ENCODE data around the gene SNX18. TPM values are rescaled to one million over a fixed set of nuclear protein-coding genes. Genes with fewer than 3 reads are reported as not detected.

SNX18 gene
- total and polyA plus RNA-seq, 4 donors, result 5.5 to 43.4 (median 35.0) TPM

DNA sequence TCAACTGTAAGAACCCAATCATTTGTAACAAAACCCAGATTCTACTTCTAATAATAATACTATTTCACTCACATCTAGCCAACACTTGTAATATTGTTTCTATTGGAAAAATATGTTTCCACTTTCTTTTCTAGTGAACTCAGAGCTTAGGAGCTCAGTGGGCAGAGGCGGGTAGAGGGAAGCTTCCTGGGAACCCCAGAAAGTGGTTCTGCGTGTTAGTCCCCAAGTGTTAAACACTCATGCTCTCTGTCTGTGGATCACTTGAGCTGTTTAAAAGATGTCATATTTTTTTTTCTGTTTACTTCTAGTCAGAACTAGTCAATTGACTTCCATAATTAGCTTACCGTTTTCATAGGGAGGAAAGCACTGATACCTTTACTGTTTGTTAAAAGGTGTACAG, 20.6 kb downstream of the SNX18 start:
- DNase-seq, result no peak
- Histone ChIP-seq H3K9me3 (ENCODE audit: control insufficient read depth in 4 of 4, insufficient read depth in 3 of 4, low read length in 3 of 4) (no peaks in the 10 kb centered on the region), H3K9ac (ENCODE audit: insufficient read depth in 1 of 2, low read length in 2 of 2) (no peak overlapping the region), H3K27ac (ENCODE audit: low read depth in 1 of 2, low read length in 1 of 2) (no peak overlapping the region), H3K36me3 (ENCODE audit: control insufficient read depth in 4 of 4, insufficient read depth in 4 of 4, low read length in 4 of 4) (peaks cover 0 to 3% (median under 1%) of the 10 kb centered on the region in 4 donors), H3K27me3 (ENCODE audit: control insufficient read depth in 3 of 3, insufficient read depth in 3 of 3, low read length in 2 of 3) (no peaks in the 10 kb centered on the region), H3K4me1 (ENCODE audit: control insufficient read depth in 5 of 5, insufficient read depth in 5 of 5, low read length in 5 of 5) (peaks cover 11 to 25% (median 20%) of the 10 kb centered on the region in 5 donors), H3K4me3 (no peak overlapping the region)
- 67 to 69% methylated on average over 3 of the region's 3 CpGs for WGBS, 2 donors
- no peak for ATAC-seq (ENCODE audit: insufficient read depth, low FRiP score)
- TF ChIP-seq, protein P1, sequence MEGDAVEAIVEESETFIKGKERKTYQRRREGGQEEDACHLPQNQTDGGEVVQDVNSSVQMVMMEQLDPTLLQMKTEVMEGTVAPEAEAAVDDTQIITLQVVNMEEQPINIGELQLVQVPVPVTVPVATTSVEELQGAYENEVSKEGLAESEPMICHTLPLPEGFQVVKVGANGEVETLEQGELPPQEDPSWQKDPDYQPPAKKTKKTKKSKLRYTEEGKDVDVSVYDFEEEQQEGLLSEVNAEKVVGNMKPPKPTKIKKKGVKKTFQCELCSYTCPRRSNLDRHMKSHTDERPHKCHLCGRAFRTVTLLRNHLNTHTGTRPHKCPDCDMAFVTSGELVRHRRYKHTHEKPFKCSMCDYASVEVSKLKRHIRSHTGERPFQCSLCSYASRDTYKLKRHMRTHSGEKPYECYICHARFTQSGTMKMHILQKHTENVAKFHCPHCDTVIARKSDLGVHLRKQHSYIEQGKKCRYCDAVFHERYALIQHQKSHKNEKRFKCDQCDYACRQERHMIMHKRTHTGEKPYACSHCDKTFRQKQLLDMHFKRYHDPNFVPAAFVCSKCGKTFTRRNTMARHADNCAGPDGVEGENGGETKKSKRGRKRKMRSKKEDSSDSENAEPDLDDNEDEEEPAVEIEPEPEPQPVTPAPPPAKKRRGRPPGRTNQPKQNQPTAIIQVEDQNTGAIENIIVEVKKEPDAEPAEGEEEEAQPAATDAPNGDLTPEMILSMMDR (IDR thresholded peaks at IDR 0.05; ENCODE audit: control extremely low read depth, extremely low read depth), result no peak

GRCh38 chr5:54539001-54539400, 21.4 kb downstream of the SNX18 start:
- TF ChIP-seq, protein P1 (IDR thresholded peaks at IDR 0.05; ENCODE audit: control extremely low read depth, extremely low read depth), result no peak
- peaks cover 4 to 17% (median 12%) of the 10 kb centered on the region in 5 donors for H3K4me1 ChIP-seq (ENCODE audit: control insufficient read depth in 5 of 5, insufficient read depth in 5 of 5, low read length in 5 of 5)
- ATAC-seq (ENCODE audit: insufficient read depth, low FRiP score), result no peak
- 98% methylated on average over 4 of the region's 4 CpGs for WGBS, 2 donors
- no peak overlapping the region for H3K27ac ChIP-seq (ENCODE audit: low read depth in 1 of 2, low read length in 1 of 2)
- no peak overlapping the region for H3K9ac ChIP-seq (ENCODE audit: insufficient read depth in 1 of 2, low read length in 2 of 2)
- H3K27me3 ChIP-seq (ENCODE audit: control insufficient read depth in 3 of 3, insufficient read depth in 3 of 3, low read length in 2 of 3), result no peaks in the 10 kb centered on the region
- H3K9me3 ChIP-seq (ENCODE audit: control insufficient read depth in 4 of 4, insufficient read depth in 3 of 4, low read length in 3 of 4), result no peaks in the 10 kb centered on the region
- H3K4me3 ChIP-seq, result no peak overlapping the region
- H3K36me3 ChIP-seq (ENCODE audit: control insufficient read depth in 4 of 4, insufficient read depth in 4 of 4, low read length in 4 of 4), result peaks cover 0 to 5% (median 2%) of the 10 kb centered on the region in 4 donors
- DNase-seq, result no peak

GRCh38 chr5:54540286-54540685, 22.7 kb downstream of the SNX18 start:
- no peak overlapping the region for H3K4me3 ChIP-seq
- DNase-seq, result no peak
- no peak for ATAC-seq (ENCODE audit: insufficient read depth, low FRiP score)
- H3K27me3 ChIP-seq (ENCODE audit: control insufficient read depth in 3 of 3, insufficient read depth in 3 of 3, low read length in 2 of 3), result no peaks in the 10 kb centered on the region
- no peak overlapping the region for H3K9ac ChIP-seq (ENCODE audit: insufficient read depth in 1 of 2, low read length in 2 of 2)
- 98% methylated on average over 3 of the region's 3 CpGs for WGBS, 2 donors
- H3K4me1 ChIP-seq (ENCODE audit: control insufficient read depth in 5 of 5, insufficient read depth in 5 of 5, low read length in 5 of 5), result peaks cover 0 to 12% (median 3%) of the 10 kb centered on the region in 5 donors
- TF ChIP-seq, protein P1 (IDR thresholded peaks at IDR 0.05; ENCODE audit: control extremely low read depth, extremely low read depth), result no peak
- no peaks in the 10 kb centered on the region for H3K9me3 ChIP-seq (ENCODE audit: control insufficient read depth in 4 of 4, insufficient read depth in 3 of 4, low read length in 3 of 4)
- no peak overlapping the region for H3K27ac ChIP-seq (ENCODE audit: low read depth in 1 of 2, low read length in 1 of 2)
- H3K36me3 ChIP-seq (ENCODE audit: control insufficient read depth in 4 of 4, insufficient read depth in 4 of 4, low read length in 4 of 4), result peaks cover 0 to 6% (median 2%) of the 10 kb centered on the region in 4 donors
